Measurements from ENCODE around the gene IRX6.

Gene IRX6

GRCh38 chr16:55367866-55368603 is 44.0 kb downstream of the IRX6 start:
- DNase-seq (ENCODE audit: low read depth), result no peak

DNA sequence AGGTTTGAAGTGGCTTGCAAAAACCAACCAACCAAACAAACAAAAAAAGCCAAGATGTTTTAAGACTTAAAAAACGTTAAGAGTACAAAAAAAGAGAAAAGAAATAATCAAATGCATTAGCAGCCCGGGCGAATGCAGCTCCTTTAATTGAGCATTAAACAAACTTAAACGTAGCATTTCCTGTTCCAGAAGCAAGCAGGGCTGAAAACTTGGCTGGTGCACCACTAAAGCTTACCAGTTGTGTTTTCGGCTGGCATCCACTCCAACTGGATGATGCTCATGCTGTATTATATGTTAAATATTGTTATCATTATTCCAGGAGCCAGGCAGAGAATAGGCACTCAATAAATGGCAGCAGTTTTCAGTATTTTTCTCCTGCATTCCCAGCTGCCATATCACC is 45.1 kb downstream of the IRX6 start:
- no peak for DNase-seq (ENCODE audit: low read depth)

DNA sequence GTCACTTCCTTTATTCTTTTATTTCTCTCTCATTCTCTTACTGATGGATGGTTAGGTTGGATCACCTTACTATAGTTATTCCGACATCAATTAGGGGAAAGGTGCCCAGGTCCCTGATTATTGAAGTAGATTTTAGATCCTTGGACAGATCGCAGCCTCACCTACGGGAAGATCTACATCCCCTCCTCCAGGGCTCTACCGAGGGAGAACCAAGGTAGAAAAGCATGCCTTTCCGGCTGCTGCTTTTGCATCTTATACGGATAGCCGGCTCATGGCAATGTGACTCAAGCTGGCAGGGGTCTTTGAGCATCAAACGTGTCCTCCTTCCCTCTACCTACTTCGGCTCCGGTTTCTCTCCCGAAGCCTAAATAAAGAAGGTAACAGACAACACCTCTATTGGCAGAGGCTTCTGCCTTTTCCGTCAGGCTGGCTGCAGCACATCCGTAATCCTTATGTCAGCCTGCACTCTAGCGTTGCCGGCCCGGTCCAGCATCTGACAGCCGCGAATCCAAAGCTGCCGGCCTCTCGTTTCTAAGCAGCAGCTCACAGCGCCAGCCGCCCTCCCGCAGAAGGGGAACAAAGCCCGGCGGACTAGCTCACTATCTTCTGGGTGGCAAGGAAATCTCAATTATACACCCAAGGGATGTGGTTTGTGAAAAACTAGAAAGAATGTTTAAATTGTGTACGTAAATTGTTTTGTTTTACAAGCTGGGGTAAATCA is 46.9 kb downstream of the IRX6 start:
- no peak for DNase-seq (ENCODE audit: low read depth)

- DNase-seq (ENCODE audit: low read depth), result no peak
Measured at GRCh38 chr16:55372792-55373488, 48.9 kb downstream of the IRX6 start.

- DNase-seq (ENCODE audit: low read depth), result no peak
Measured at GRCh38 chr16:55373489-55373832, 49.5 kb downstream of the IRX6 start.

DNA sequence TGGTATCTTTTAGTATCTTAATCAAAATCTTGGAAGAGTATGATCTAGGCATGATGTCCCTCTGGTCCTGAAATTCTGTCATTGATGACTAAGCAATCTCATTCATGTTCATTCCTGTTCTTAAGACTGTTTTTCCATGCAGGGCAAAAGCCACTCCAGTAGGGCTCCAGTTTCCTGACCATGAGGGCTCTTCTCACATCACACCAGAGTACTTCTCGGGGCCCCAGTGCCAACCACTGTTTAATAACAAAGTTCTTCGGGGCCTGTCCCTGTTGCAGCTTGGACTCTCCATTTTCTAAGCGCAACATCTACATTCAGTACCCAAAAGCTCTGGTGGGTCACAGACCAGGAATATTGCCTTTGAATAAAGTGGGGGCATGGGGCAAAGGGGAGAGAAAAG is 52.0 kb downstream of the IRX6 start:
- no peak for DNase-seq (ENCODE audit: low read depth)

DNA sequence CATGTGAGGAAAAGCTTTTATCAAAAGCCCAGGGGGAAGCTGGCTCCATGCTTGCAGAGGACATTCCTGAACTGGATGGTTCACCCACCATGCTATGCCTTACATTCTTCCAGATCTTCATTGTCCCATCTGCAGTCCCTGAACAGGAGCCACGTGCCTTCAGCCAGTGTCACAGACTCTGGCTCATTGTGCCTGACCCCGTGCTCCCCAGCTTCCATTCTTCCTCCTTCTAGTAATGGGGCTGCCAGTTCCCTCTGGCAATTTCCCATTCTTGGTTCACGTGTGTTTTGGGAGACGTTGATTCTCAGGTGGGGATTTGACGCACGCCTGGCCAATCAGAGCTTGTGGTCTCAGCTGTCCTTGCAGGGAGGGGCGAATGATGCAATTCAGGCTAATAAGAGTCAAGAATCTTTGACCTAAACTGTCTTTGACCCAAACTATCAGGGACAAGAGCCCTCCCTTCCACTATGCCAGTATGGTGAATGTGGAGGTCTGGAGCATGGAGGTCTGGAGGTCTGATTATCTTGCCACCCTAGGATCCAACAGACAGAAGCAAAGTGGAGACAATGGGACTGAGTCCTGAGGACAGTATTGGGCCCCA is 52.7 kb downstream of the IRX6 start:
- DNase-seq (ENCODE audit: low read depth), result no peak

GRCh38 chr16:55377840-55378239 is 53.8 kb downstream of the IRX6 start:
- DNase-seq (ENCODE audit: low read depth), result no peak

DNA sequence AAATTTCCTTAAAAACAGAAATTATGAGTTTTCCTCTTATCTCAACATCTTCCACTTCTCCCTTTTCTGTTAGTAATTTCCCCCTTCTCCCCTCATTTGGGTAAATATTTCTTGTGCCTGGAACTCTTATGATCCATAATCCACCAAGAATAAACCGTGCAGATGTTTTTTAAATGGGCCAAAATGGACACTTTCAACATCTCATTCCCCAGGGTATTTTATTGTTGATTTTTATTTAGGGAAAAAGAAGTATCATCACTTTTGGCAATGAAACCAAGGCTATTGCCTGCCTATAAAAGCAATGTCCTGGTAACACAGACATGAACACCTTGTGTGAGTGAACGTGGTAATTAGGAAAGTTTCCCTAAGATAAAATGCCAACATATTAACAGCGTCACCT is 54.6 kb downstream of the IRX6 start:
- DNase-seq (ENCODE audit: low read depth), result no peak

- no peak for DNase-seq (ENCODE audit: low read depth)
Measured at GRCh38 chr16:55379371-55379770, 55.4 kb downstream of the IRX6 start.

DNA sequence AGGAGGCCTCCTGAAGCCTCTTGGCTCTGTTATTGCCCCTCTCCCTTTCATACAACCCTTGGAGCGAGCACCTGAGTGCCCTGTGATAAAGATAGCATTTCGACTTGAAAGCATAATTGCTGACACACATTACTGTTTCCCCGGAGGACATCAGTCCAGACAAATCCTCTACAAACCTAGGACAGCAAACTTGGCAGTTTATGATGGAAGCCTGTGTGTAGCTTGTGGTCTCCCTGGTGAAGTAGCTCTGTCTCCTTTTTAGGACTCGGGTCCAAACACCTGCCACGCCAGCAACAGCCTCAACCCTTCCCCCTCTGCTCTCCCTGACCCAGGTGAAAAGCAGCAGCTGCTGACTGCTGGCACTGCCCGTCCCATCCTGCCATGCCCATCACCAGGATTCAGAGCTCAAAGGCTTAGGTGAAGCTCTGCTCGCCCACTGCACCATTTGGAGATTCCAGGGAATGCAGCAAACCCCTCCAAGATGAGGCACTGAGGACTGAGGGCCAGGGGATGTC is 55.9 kb downstream of the IRX6 start:
- no peak for DNase-seq (ENCODE audit: low read depth)

Measured in activated T-helper 9 cell treated with anti-CD3 and anti-CD28 coated beads, Interleukin-2, amount 50 U/mL, for 16 hours (primary cell).